HCT116 (cell line): ENCODE data around the gene DLK1.

Experiments
- CBX3 ChIP-seq: IDR thresholded peaks from 2 replicates; pipeline ENCODE4 v1.6.1; 2012; ENCODE audit warnings: low read depth
- CTCF ChIP-seq, 3 experiments: fragments of 200-600 bp in 1 of 3; sonication (generic) in 1 of 3; IDR thresholded peaks in 2 of 3; conservative IDR thresholded peaks in 1 of 3; 2 replicates each; pipeline ENCODE4 v1.5.1; 2012 to 2017; ENCODE audit warnings: low read depth in 2 of 3, low read length in 2 of 3, antibody characterized with exemption in 1 of 3, borderline replicate concordance in 1 of 3, control low read depth in 1 of 3, mild to moderate bottlenecking in 1 of 3, mixed read lengths in 1 of 3, mixed run types in 1 of 3, moderate library complexity in 1 of 3; ENCODE audit not compliant: insufficient read depth in 1 of 3
- ELF1 ChIP-seq: IDR thresholded peaks from 2 replicates; pipeline ENCODE4 v1.6.1; 2012; ENCODE audit warnings: low read depth, borderline replicate concordance
- POLR2A ChIP-seq: IDR thresholded peaks from 2 replicates; pipeline ENCODE4 v1.7.0; 2011; ENCODE audit warnings: borderline replicate concordance; ENCODE audit not compliant: insufficient read depth, insufficient read length; ENCODE audit errors: extremely low read depth
- POLR2AphosphoS5 ChIP-seq: IDR thresholded peaks from 2 replicates; pipeline ENCODE4 v1.6.1; 2011; ENCODE audit warnings: mild to moderate bottlenecking, low read depth, low read length, moderate library complexity
- REST ChIP-seq: IDR thresholded peaks from 2 replicates; pipeline ENCODE4 v1.6.1; 2012; ENCODE audit warnings: low read depth
- SRF ChIP-seq: IDR thresholded peaks from 2 replicates; pipeline ENCODE4 v1.6.1; 2012; ENCODE audit warnings: low read depth
- TCF7L2 ChIP-seq: IDR thresholded peaks from 2 replicates; pipeline ENCODE4 v1.7.0; 2011; ENCODE audit warnings: borderline replicate concordance, inconsistent platforms; ENCODE audit not compliant: insufficient read depth, insufficient read length; ENCODE audit errors: extremely low read depth
- ZFX ChIP-seq: fragments of 450-650 bp; IDR thresholded peaks from 2 replicates; pipeline ENCODE4 v1.6.1; 2017
- ZNF274 ChIP-seq: fragments of 200-500 bp; sonication (Bioruptor generic); IDR thresholded peaks from 2 replicates; pipeline ENCODE4 v1.6.1; 2014; ENCODE audit warnings: mild to moderate bottlenecking, low read depth, low read length, inconsistent platforms
- TF ChIP-seq, protein P1 (sequence below): IDR thresholded peaks from 2 replicates; pipeline ENCODE4 v1.6.1; 2012

DNA sequence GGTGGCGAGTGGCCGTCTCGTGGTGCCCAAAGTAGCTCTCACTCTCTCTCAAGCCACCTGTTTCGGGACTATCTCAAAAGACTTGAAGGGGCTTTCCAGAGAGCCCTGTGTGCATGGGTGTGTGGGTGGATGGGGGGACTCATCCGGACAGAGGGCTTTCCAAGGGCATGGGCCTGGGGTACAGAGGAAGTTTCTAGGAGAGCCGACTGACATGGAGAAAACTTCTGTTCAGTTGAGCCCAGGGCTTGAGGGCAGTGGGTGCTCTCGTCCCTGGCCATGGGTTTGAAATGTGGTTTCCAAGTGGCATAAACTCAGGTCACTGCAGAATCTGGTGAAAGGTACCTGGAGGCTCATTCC lies 51.8 kb downstream of the DLK1 start:
- no peak for TF ChIP-seq POLR2A
- no peak for TF ChIP-seq SRF
- TF ChIP-seq, protein P1, sequence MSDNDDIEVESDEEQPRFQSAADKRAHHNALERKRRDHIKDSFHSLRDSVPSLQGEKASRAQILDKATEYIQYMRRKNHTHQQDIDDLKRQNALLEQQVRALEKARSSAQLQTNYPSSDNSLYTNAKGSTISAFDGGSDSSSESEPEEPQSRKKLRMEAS = no peak
- TF ChIP-seq POLR2AphosphoS5 = no peak
- no peak for TF ChIP-seq TCF7L2
- no peak for TF ChIP-seq ELF1
- no peak for TF ChIP-seq ZNF274
- TF ChIP-seq CTCF (IDR thresholded peaks at IDR 0.05 in 2 of 3, conservative IDR thresholded peaks at IDR 0.05 in 1 of 3; ENCODE audit: borderline replicate concordance in 1 of 3, insufficient read depth in 1 of 3, low read depth in 2 of 3, low read length in 2 of 3) = no peak
- no peak for TF ChIP-seq CBX3
- no peak for TF ChIP-seq ZFX
- TF ChIP-seq REST = no peak
